Measurements from ENCODE around the gene SORCS3. TPM values are rescaled to one million over a fixed set of nuclear protein-coding genes. Genes with fewer than 3 reads are reported as not detected.

The SORCS3 gene
- total and polyA plus RNA-seq, 2 of the 4 experiments (the other 2 are of a cell fraction), result not detected

GRCh38 chr10:104734433-104734832 is 93.3 kb downstream of the SORCS3 start:
- no peak overlapping the region for H3K18ac ChIP-seq (ENCODE audit: low read depth, low read length)
- POLR2A ChIA-PET (ENCODE audit: unreplicated experiment), result no interaction called here
- intact Hi-C loops (cut with micrococcal nuclease), result no loop called here
- no peak for ATAC-seq (ENCODE audit: low read depth)
- WGBS, 2 experiments (ENCODE audit: extremely low coverage in 2 of 2, insufficient read length in 1 of 2), result no CpG with 5 or more reads among the region's 2 CpGs
- no TSS peak for BruUV-seq (replicated peaks)
- no peak overlapping the region for H2BK120ac ChIP-seq (ENCODE audit: low read depth, low read length)
- H3K9me3 ChIP-seq (ENCODE audit: control insufficient read depth, insufficient read depth, low read length), result peaks cover 17% of the 10 kb centered on the region
- no peaks in the 10 kb centered on the region for H3K36me3 ChIP-seq (ENCODE audit: control insufficient read depth, insufficient read depth, low read length)
- no peaks in the 10 kb centered on the region for H3K4me1 ChIP-seq (ENCODE audit: control insufficient read depth, insufficient read depth, low read length)
- H3K4me2 ChIP-seq (ENCODE audit: low read depth, low read length), result no peak overlapping the region
- H4K91ac ChIP-seq (ENCODE audit: insufficient read depth, low read depth, low read length), result no peak overlapping the region
- no peak for TF ChIP-seq BHLHE40 (IDR thresholded peaks at IDR 0.05; ENCODE audit: low read depth, low read length)
- no peak for TF ChIP-seq MXI1 (IDR thresholded peaks at IDR 0.05; ENCODE audit: borderline replicate concordance, low read depth, low read length)
- no peak for TF ChIP-seq CTCF (conservative IDR thresholded peaks at IDR 0.05; ENCODE audit: low read depth, low read length)
- TF ChIP-seq ELK1 (IDR thresholded peaks at IDR 0.05; ENCODE audit: borderline replicate concordance, low read depth, low read length), result no peak
- no peak for TF ChIP-seq POLR2A (IDR thresholded peaks at IDR 0.05; ENCODE audit: low read depth, low read length)
- no peak for TF ChIP-seq RFX5 (IDR thresholded peaks at IDR 0.05; ENCODE audit: low read depth, low read length)
- no peak for TF ChIP-seq MAZ (IDR thresholded peaks at IDR 0.05; ENCODE audit: borderline replicate concordance, low read depth, low read length)
- no peak for TF ChIP-seq FOS (IDR thresholded peaks at IDR 0.05; ENCODE audit: low read depth, low read length)
- TF ChIP-seq RCOR1 (IDR thresholded peaks at IDR 0.05; ENCODE audit: insufficient replicate concordance, low read length), result no peak
- TF ChIP-seq RAD21 (IDR thresholded peaks at IDR 0.05; ENCODE audit: low read length), result no peak
- no peak for TF ChIP-seq SMC3 (IDR thresholded peaks at IDR 0.05; ENCODE audit: low read depth, low read length)
- TF ChIP-seq NFE2L2 (IDR thresholded peaks at IDR 0.05; ENCODE audit: low read depth, low read length), result no peak
- TF ChIP-seq CHD1 (IDR thresholded peaks at IDR 0.05; ENCODE audit: low read depth, low read length), result no peak
- TF ChIP-seq MAFK (IDR thresholded peaks at IDR 0.05; ENCODE audit: low read depth, low read length), result no peak
- no peak overlapping the region for H2BK5ac ChIP-seq (ENCODE audit: low read depth, low read length, poor library complexity, severe bottlenecking)
- no peaks in the 10 kb centered on the region for H4K20me1 ChIP-seq (ENCODE audit: insufficient read depth, low read length)
- no peaks in the 10 kb centered on the region for H3K9me1 ChIP-seq (ENCODE audit: insufficient read depth, low read length)
- no peak overlapping the region for H2BK15ac ChIP-seq (ENCODE audit: low read depth, low read length)
- no peak overlapping the region for H3K27ac ChIP-seq (ENCODE audit: insufficient read depth, low read length)
- H3K4me3 ChIP-seq (ENCODE audit: insufficient read depth, low read depth, low read length), result no peak overlapping the region
- in situ Hi-C loops (cut with MboI; ENCODE audit: low sequenced_read_pairs), result no loop called here
- no peak overlapping the region for H4K5ac ChIP-seq (ENCODE audit: low read depth, low read length)
- no peak overlapping the region for H4K8ac ChIP-seq (ENCODE audit: low read depth in 2 of 2, low read length in 2 of 2)
- no peak overlapping the region for H3K9ac ChIP-seq (ENCODE audit: low read depth, low read length)
- no peak overlapping the region for H2AK5ac ChIP-seq (ENCODE audit: low read depth, low read length)
- dilution Hi-C loops (cut with HindIII; ENCODE audit: low sequenced_read_pairs, unreplicated experiment), result no loop called here
- H2BK20ac ChIP-seq (ENCODE audit: low read depth, low read length), result no peak overlapping the region
- no peak overlapping the region for H3K14ac ChIP-seq (replicated peaks; ENCODE audit: low read depth, low read length)
- H3K27me3 ChIP-seq (ENCODE audit: control insufficient read depth, insufficient read depth, low read length), result no peaks in the 10 kb centered on the region
- no peak overlapping the region for H3K23ac ChIP-seq (ENCODE audit: low read depth, low read length)
- no peak overlapping the region for H3K56ac ChIP-seq (ENCODE audit: extremely low read depth, insufficient read depth, low read length)
- no peak overlapping the region for H3K4ac ChIP-seq (ENCODE audit: low read depth, low read length)
- H3K79me1 ChIP-seq (ENCODE audit: low read depth in 1 of 2, low read length in 2 of 2), result no peaks in the 10 kb centered on the region
- CTCF ChIA-PET, result no interaction called here
- no peak for DNase-seq
- H2AK9ac ChIP-seq (replicated peaks; ENCODE audit: low read depth, low read length, poor library complexity), result no peak overlapping the region
- no peak overlapping the region for H2AFZ ChIP-seq (replicated peaks; ENCODE audit: low read length, poor library complexity)

Measured in IMR-90 (cell line).